Stimulated activated CD4-positive, alpha-beta T cell treated with anti-CD3 and anti-CD28 coated beads, Interleukin-15, amount 100 ng/mL, for 24 hours (primary cell): ENCODE measurements around the gene PCSK6.

Experiments
- DNase-seq: peaks from one replicate; pipeline ENCODE4 v3.0.0-alpha.2; 2020

PCSK6 gene

GRCh38 chr15:101353240-101353639 lies 136.3 kb downstream of the PCSK6 start:
- DNase-seq: no peak

GRCh38 chr15:101351736-101352135 lies 137.8 kb downstream of the PCSK6 start:
- no peak for DNase-seq

- no peak for DNase-seq
Measured at GRCh38 chr15:101349047-101349951, 140.2 kb downstream of the PCSK6 start.

GRCh38 chr15:101348643-101349042 lies 140.9 kb downstream of the PCSK6 start:
- no peak for DNase-seq

- DNase-seq: no peak
Measured at GRCh38 chr15:101348015-101348414, 141.5 kb downstream of the PCSK6 start.

GRCh38 chr15:101347454-101347853 lies 142.1 kb downstream of the PCSK6 start:
- DNase-seq: no peak

DNA sequence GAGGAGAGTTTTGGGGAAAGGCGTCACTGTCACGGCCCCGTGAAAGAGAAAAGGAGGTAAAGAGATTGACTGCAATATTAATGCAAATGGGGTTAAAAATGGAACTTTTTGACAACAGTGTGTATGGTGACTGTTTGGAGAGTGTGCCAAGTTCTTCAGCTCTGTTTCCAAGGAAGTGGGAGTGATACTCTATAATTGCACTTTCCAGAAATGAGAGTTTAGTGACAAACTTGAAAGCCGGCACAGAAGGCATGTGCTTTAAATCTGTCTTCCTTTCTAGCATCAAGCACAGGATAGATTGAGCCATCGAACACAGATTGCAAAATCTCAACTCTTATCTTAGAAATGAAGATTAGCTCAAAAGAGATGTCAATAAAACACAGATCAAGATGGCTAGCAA lies 142.6 kb downstream of the PCSK6 start:
- DNase-seq: no peak

GRCh38 chr15:101342056-101342455 lies 147.5 kb downstream of the PCSK6 start:
- no peak for DNase-seq

GRCh38 chr15:101338502-101339057 lies 150.9 kb downstream of the PCSK6 start:
- DNase-seq: no peak

GRCh38 chr15:101337976-101338375 lies 151.5 kb downstream of the PCSK6 start:
- no peak for DNase-seq

- DNase-seq: peak; percentile 65
Measured at GRCh38 chr15:101333907-101334789, 155.4 kb downstream of the PCSK6 start.

DNA sequence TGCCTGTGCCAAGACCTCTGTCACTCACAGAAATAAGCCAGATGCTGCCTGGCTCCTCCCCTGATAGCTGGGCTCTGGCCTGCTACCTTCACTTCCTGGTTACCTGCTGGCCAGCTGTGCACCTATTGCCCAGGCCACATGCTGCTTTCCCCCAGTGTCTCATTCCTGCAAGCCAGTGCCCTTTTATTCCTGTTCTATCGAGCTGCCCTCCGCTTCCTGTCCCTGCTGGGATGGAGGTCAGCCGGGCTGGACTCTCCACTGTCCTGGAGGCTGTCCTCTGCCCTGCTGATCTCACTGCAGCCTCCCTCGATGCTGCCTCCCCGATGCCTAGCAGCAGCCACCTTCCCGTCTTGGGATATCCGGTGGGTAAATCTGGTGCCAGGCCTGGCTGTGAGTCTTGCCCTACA lies 157.4 kb downstream of the PCSK6 start:
- DNase-seq: no peak

- no peak for DNase-seq
Measured at GRCh38 chr15:101329867-101330380, 159.6 kb downstream of the PCSK6 start.

DNA sequence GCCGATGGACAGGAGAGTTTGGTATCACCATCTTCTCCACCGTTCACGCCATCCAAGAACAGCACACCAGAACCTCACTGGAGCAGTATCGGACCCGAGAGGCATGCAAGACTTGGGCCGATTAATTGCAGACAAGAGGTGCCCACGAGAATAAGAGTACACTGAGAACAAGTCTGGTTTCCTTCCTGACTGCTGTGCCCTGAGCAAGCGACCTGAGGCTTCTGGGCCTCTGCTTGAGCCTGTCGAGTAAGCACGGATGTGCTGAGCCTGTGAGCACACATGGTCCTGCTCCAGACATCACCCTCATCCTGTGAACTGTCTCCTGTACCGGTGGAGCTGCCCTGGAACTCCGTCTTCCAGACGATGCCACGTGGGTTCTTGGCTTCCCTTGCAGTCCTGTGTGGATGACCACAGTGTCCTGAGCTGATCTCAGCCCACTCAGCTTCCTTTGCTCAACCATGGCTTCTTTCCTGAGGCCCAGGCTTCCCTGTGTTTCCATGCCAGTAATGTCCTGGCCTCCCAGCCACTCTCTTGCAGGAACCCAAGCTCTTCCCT lies 160.1 kb downstream of the PCSK6 start:
- DNase-seq: no peak

DNA sequence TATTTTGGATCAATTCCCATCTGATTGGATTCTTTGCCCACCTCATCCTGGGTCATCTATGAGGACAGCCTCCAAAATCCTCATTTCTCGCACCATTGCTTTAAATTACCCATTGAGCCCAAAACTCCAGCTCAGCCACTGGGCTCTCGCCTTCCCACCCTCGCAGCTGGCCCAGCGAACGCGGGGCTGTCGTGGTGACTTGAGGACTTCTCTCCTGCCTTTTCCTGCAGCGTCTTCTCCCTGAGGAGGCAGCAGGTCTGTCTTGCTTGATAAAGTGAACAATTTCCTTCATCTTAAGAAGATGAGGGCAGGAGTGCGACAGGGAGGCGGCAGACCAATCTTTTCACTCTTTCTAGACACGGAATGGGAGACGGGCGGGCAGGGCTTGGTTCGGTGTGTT lies 161.5 kb downstream of the PCSK6 start:
- no peak for DNase-seq

GRCh38 chr15:101327147-101327740 lies 162.3 kb downstream of the PCSK6 start:
- no peak for DNase-seq

DNA sequence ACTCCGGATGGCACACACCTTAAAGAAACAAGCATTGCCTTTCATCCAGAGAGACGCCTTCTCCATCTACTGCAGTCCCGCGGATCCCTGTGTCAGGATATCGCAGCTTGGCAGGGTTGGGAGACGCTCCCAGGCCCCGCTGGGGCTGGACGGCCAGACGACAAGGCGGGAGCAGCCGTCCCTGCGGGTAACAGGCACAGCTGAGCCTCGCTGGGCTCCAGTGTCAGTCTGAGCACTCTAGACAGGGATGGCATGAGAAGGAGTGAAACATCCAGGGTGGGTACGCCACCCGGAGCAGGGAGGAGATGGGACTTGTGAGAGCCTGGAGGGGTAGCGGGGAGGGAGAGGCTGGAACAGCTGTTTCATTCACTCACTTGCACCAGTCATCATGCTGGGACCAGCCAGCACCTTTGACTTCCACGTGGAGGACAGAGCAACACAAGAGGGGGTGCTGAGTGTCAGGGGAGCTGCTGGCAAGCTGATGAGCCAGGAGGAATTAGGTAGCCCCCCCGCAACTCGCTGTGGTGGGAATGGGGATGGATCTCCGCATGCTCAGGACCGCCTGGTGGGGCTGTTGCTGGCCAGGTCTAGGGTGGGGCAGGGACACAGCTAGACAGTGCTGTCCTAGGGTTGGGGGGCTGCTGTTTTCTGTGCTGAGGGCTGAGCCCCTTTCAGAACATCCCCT lies 162.9 kb downstream of the PCSK6 start:
- no peak for DNase-seq

GRCh38 chr15:101326026-101326315 lies 163.5 kb downstream of the PCSK6 start:
- no peak for DNase-seq

- no peak for DNase-seq
Measured at GRCh38 chr15:101325263-101326025, 164.1 kb downstream of the PCSK6 start.

DNA sequence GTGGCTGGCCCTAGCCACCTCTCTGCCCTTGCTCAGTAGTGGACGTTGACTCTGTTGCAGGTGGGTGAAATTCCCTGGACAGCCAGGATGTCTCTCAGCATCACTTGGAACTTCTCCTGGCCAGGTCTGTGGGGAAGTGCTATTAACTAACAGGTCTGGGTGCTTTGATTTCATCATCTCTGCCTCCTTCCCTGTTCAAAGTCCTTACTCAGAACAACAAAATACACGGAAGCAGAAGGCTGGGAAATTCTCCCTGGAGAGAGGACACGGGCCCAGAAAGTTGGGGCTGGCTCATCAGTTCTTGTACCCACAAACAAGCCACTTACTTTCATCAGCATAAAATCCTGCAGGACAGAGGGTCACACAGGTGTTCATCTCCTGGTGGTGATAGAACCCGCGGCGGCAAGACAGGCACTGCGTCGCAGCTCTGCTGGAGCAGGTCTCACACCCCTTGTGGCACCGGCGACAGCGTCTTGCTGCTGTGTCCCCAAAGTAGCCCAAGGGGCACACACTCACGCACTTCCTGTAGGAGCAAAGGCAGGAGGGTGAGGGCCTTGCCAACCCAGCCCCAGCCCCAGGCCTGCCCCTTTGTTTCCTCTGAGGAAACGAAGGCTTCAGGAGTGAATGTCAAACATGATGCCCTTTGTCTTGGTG lies 164.9 kb downstream of the PCSK6 start:
- DNase-seq: no peak
